ENCODE results near the gene FRMD1.

The FRMD1 gene

GRCh38 chr6:168093634-168094033 is 14.6 kb upstream of the FRMD1 start:
- Histone ChIP-seq H3K27ac (ENCODE audit: low read depth, low read length) (no peak overlapping the region), H3K4me1 (ENCODE audit: control insufficient read depth, insufficient read depth, low read length, unreplicated experiment) (no peaks in the 10 kb centered on the region), H2AFZ (ENCODE audit: low read length, unreplicated experiment) (no peak overlapping the region), H3K36me3 (ENCODE audit: insufficient read depth, low read length) (no peaks in the 10 kb centered on the region), H3K4me3 (ENCODE audit: low read depth, low read length) (no peak overlapping the region), H3K27me3 (ENCODE audit: insufficient read depth, low read length) (no peaks in the 10 kb centered on the region; the same call in 1 of the 2 replicates), H3K79me2 (ENCODE audit: control insufficient read depth, insufficient read depth, low read length, unreplicated experiment) (no peaks in the 10 kb centered on the region)

GRCh38 chr6:168093071-168093505 is 14.1 kb upstream of the FRMD1 start:
- no peak overlapping the region for H3K4me3 ChIP-seq (ENCODE audit: low read depth, low read length)
- no peaks in the 10 kb centered on the region for H3K4me1 ChIP-seq (ENCODE audit: control insufficient read depth, insufficient read depth, low read length, unreplicated experiment)
- no peak overlapping the region for H2AFZ ChIP-seq (ENCODE audit: low read length, unreplicated experiment)
- H3K27me3 ChIP-seq (ENCODE audit: insufficient read depth, low read length), result no peaks in the 10 kb centered on the region
- H3K79me2 ChIP-seq (ENCODE audit: control insufficient read depth, insufficient read depth, low read length, unreplicated experiment), result no peaks in the 10 kb centered on the region
- no peaks in the 10 kb centered on the region for H3K36me3 ChIP-seq (ENCODE audit: insufficient read depth, low read length)
- H3K27ac ChIP-seq (ENCODE audit: low read depth, low read length), result no peak overlapping the region

GRCh38 chr6:168092541-168092940 is 13.5 kb upstream of the FRMD1 start:
- H3K36me3 ChIP-seq (ENCODE audit: insufficient read depth, low read length), result no peaks in the 10 kb centered on the region
- no peaks in the 10 kb centered on the region for H3K27me3 ChIP-seq (ENCODE audit: insufficient read depth, low read length)
- H3K4me1 ChIP-seq (ENCODE audit: control insufficient read depth, insufficient read depth, low read length, unreplicated experiment), result no peaks in the 10 kb centered on the region
- no peaks in the 10 kb centered on the region for H3K79me2 ChIP-seq (ENCODE audit: control insufficient read depth, insufficient read depth, low read length, unreplicated experiment)
- no peak overlapping the region for H3K27ac ChIP-seq (ENCODE audit: low read depth, low read length)
- no peak overlapping the region for H3K4me3 ChIP-seq (ENCODE audit: low read depth, low read length)
- no peak overlapping the region for H2AFZ ChIP-seq (ENCODE audit: low read length, unreplicated experiment)

- Histone ChIP-seq H2AFZ (ENCODE audit: low read length, unreplicated experiment) (no peak overlapping the region), H3K4me1 (ENCODE audit: control insufficient read depth, insufficient read depth, low read length, unreplicated experiment) (no peaks in the 10 kb centered on the region), H3K79me2 (ENCODE audit: control insufficient read depth, insufficient read depth, low read length, unreplicated experiment) (no peaks in the 10 kb centered on the region), H3K36me3 (ENCODE audit: insufficient read depth, low read length) (no peaks in the 10 kb centered on the region), H3K27me3 (ENCODE audit: insufficient read depth, low read length) (no peaks in the 10 kb centered on the region), H3K4me3 (ENCODE audit: low read depth, low read length) (no peak overlapping the region), H3K27ac (ENCODE audit: low read depth, low read length) (no peak overlapping the region)
Measured at GRCh38 chr6:168091381-168092264, 12.6 kb upstream of the FRMD1 start.

GRCh38 chr6:168090706-168091105 is 11.7 kb upstream of the FRMD1 start:
- Histone ChIP-seq H3K27ac (ENCODE audit: low read depth, low read length) (no peak overlapping the region), H3K27me3 (ENCODE audit: insufficient read depth, low read length) (no peaks in the 10 kb centered on the region), H3K79me2 (ENCODE audit: control insufficient read depth, insufficient read depth, low read length, unreplicated experiment) (no peaks in the 10 kb centered on the region), H3K4me3 (ENCODE audit: low read depth, low read length) (no peak overlapping the region), H3K36me3 (ENCODE audit: insufficient read depth, low read length) (no peaks in the 10 kb centered on the region), H2AFZ (ENCODE audit: low read length, unreplicated experiment) (no peak overlapping the region), H3K4me1 (ENCODE audit: control insufficient read depth, insufficient read depth, low read length, unreplicated experiment) (no peaks in the 10 kb centered on the region)

- Histone ChIP-seq H2AFZ (ENCODE audit: low read length, unreplicated experiment) (no peak overlapping the region), H3K79me2 (ENCODE audit: control insufficient read depth, insufficient read depth, low read length, unreplicated experiment) (no peaks in the 10 kb centered on the region), H3K4me1 (ENCODE audit: control insufficient read depth, insufficient read depth, low read length, unreplicated experiment) (no peaks in the 10 kb centered on the region), H3K27ac (ENCODE audit: low read depth, low read length) (no peak overlapping the region), H3K4me3 (ENCODE audit: low read depth, low read length) (no peak overlapping the region), H3K27me3 (ENCODE audit: insufficient read depth, low read length) (no peaks in the 10 kb centered on the region), H3K36me3 (ENCODE audit: insufficient read depth, low read length) (no peaks in the 10 kb centered on the region)
Measured at GRCh38 chr6:168090064-168090690, 11.2 kb upstream of the FRMD1 start.

- Histone ChIP-seq H3K27me3 (ENCODE audit: insufficient read depth, low read length) (no peaks in the 10 kb centered on the region), H3K4me3 (ENCODE audit: low read depth, low read length) (no peak overlapping the region), H3K79me2 (ENCODE audit: control insufficient read depth, insufficient read depth, low read length, unreplicated experiment) (no peaks in the 10 kb centered on the region), H2AFZ (ENCODE audit: low read length, unreplicated experiment) (no peak overlapping the region), H3K4me1 (ENCODE audit: control insufficient read depth, insufficient read depth, low read length, unreplicated experiment) (no peaks in the 10 kb centered on the region), H3K36me3 (ENCODE audit: insufficient read depth, low read length) (no peaks in the 10 kb centered on the region), H3K27ac (ENCODE audit: low read depth, low read length) (no peak overlapping the region)
Measured at GRCh38 chr6:168089186-168090063, 10.4 kb upstream of the FRMD1 start.

GRCh38 chr6:168088161-168089053 is 9.4 kb upstream of the FRMD1 start:
- H3K4me1 ChIP-seq (ENCODE audit: control insufficient read depth, insufficient read depth, low read length, unreplicated experiment), result no peaks in the 10 kb centered on the region
- no peaks in the 10 kb centered on the region for H3K79me2 ChIP-seq (ENCODE audit: control insufficient read depth, insufficient read depth, low read length, unreplicated experiment)
- no peaks in the 10 kb centered on the region for H3K36me3 ChIP-seq (ENCODE audit: insufficient read depth, low read length)
- H3K27me3 ChIP-seq (ENCODE audit: insufficient read depth, low read length), result no peaks in the 10 kb centered on the region
- H3K4me3 ChIP-seq (ENCODE audit: low read depth, low read length), result no peak overlapping the region
- H3K27ac ChIP-seq (ENCODE audit: low read depth, low read length), result no peak overlapping the region
- H2AFZ ChIP-seq (ENCODE audit: low read length, unreplicated experiment), result no peak overlapping the region

- H3K27ac ChIP-seq (ENCODE audit: low read depth, low read length), result no peak overlapping the region
- no peaks in the 10 kb centered on the region for H3K27me3 ChIP-seq (ENCODE audit: insufficient read depth, low read length)
- no peaks in the 10 kb centered on the region for H3K79me2 ChIP-seq (ENCODE audit: control insufficient read depth, insufficient read depth, low read length, unreplicated experiment)
- no peak overlapping the region for H2AFZ ChIP-seq (ENCODE audit: low read length, unreplicated experiment)
- H3K4me3 ChIP-seq (ENCODE audit: low read depth, low read length), result no peak overlapping the region
- H3K4me1 ChIP-seq (ENCODE audit: control insufficient read depth, insufficient read depth, low read length, unreplicated experiment), result no peaks in the 10 kb centered on the region
- no peaks in the 10 kb centered on the region for H3K36me3 ChIP-seq (ENCODE audit: insufficient read depth, low read length)
Measured at GRCh38 chr6:168087436-168088160, 8.6 kb upstream of the FRMD1 start.

All from ACC112 (cell line).